ENCODE measurements around the gene DPM1.
"Not testable (repeated sequence)": the region's sequence is repeated elsewhere in the genome, so short reads cannot be mapped to it uniquely, and the experiment has no call there.

The DPM1 gene

GRCh38 chr20:50987493-50988210 is 29.3 kb upstream of the DPM1 start:
- no peaks in the 10 kb centered on the region for H3K9me3 Mint-ChIP-seq
- H3K27me3 Mint-ChIP-seq: peaks cover 31% of the 10 kb centered on the region
- peak; percentile 88 for ATAC-seq
- no peak overlapping the region for H3K4me3 Mint-ChIP-seq
- no peak overlapping the region for H3K27ac Mint-ChIP-seq
- DNase-seq: peak; percentile 64 to 70
- no peaks in the 10 kb centered on the region for H3K4me1 Mint-ChIP-seq

- ATAC-seq (no peak), DNase-seq (no peak)
- H3K4me3 Mint-ChIP-seq: no peak overlapping the region
- H3K27me3 Mint-ChIP-seq: peaks cover 53% of the 10 kb centered on the region
- peaks cover 20% of the 10 kb centered on the region for H3K4me1 Mint-ChIP-seq
- no peaks in the 10 kb centered on the region for H3K9me3 Mint-ChIP-seq
- H3K27ac Mint-ChIP-seq: no peak overlapping the region
Measured at GRCh38 chr20:50983321-50983720, 25.0 kb upstream of the DPM1 start.

GRCh38 chr20:50982363-50982762 is 24.0 kb upstream of the DPM1 start:
- no peak for DNase-seq
- ATAC-seq: no peak
- H3K4me1 Mint-ChIP-seq: peaks cover 20% of the 10 kb centered on the region
- H3K27ac Mint-ChIP-seq: no peak overlapping the region
- no peaks in the 10 kb centered on the region for H3K9me3 Mint-ChIP-seq
- no peak overlapping the region for H3K4me3 Mint-ChIP-seq
- H3K27me3 Mint-ChIP-seq: peaks cover 54% of the 10 kb centered on the region

- Mint-ChIP-seq H3K27me3 (peaks cover 48% of the 10 kb centered on the region), H3K4me1 (peaks cover 20% of the 10 kb centered on the region), H3K27ac (no peak overlapping the region), H3K9me3 (no peaks in the 10 kb centered on the region), H3K4me3 (no peak overlapping the region)
- ATAC-seq: no peak
- no peak for DNase-seq
Measured at GRCh38 chr20:50981714-50982048, 23.3 kb upstream of the DPM1 start.

GRCh38 chr20:50980851-50981713 is 22.8 kb upstream of the DPM1 start:
- H3K27me3 Mint-ChIP-seq: peaks cover 46% of the 10 kb centered on the region
- DNase-seq (peak; percentile 60 to 61), ATAC-seq (peak; percentile 48)
- H3K4me1 Mint-ChIP-seq: peaks cover 20% of the 10 kb centered on the region
- peak overlapping the region in 1 of 2 donors; percentile 73 for H3K27ac Mint-ChIP-seq
- peak overlapping the region; percentile 30 to 37 for H3K4me3 Mint-ChIP-seq
- no peaks in the 10 kb centered on the region for H3K9me3 Mint-ChIP-seq

GRCh38 chr20:50980071-50980681 is 21.8 kb upstream of the DPM1 start:
- H3K27me3 Mint-ChIP-seq: peaks cover 44% of the 10 kb centered on the region
- ATAC-seq: peak; percentile 84
- DNase-seq: peak in 1 of 2 donors; percentile 46
- peaks cover 20% of the 10 kb centered on the region for H3K4me1 Mint-ChIP-seq
- peak overlapping the region; percentile 37 to 51 for H3K4me3 Mint-ChIP-seq
- peak overlapping the region; percentile 23 to 49 for H3K27ac Mint-ChIP-seq
- no peaks in the 10 kb centered on the region for H3K9me3 Mint-ChIP-seq

GRCh38 chr20:50978533-50978932 is 20.2 kb upstream of the DPM1 start:
- H3K4me3 Mint-ChIP-seq, DNase-seq, H3K9me3 Mint-ChIP-seq, H3K27ac Mint-ChIP-seq, ATAC-seq: not testable (repeated sequence)
- Mint-ChIP-seq H3K27me3 (peaks cover 36% of the 10 kb centered on the region), H3K4me1 (peaks cover 20% of the 10 kb centered on the region)

GRCh38 chr20:50977066-50978021 is 19.0 kb upstream of the DPM1 start:
- peaks cover 24% of the 10 kb centered on the region for H3K27me3 Mint-ChIP-seq

GRCh38 chr20:50975701-50976330 is 17.5 kb upstream of the DPM1 start:
- DNase-seq (no peak), ATAC-seq (no peak)
- no peak overlapping the region for H3K4me3 Mint-ChIP-seq
- no peak overlapping the region for H3K27ac Mint-ChIP-seq
- H3K4me1 Mint-ChIP-seq: peaks cover 12% of the 10 kb centered on the region
- H3K9me3 Mint-ChIP-seq: no peaks in the 10 kb centered on the region
- peaks cover 20% of the 10 kb centered on the region for H3K27me3 Mint-ChIP-seq

More at GRCh38 chr20:50977066-50978021, 19.0 kb upstream of the DPM1 start:
- no peak overlapping the region for H3K4me3 Mint-ChIP-seq
- DNase-seq (no peak), ATAC-seq (no peak)
- no peaks in the 10 kb centered on the region for H3K9me3 Mint-ChIP-seq
- no peak overlapping the region for H3K27ac Mint-ChIP-seq
- peaks cover 20% of the 10 kb centered on the region for H3K4me1 Mint-ChIP-seq

- Mint-ChIP-seq H3K9me3 (no peaks in the 10 kb centered on the region), H3K4me3 (no peak overlapping the region), H3K27me3 (no peaks in the 10 kb centered on the region), H3K4me1 (no peaks in the 10 kb centered on the region), H3K27ac (no peak overlapping the region)
- ATAC-seq (no peak), DNase-seq (no peak)
Measured at GRCh38 chr20:50969912-50970311, 11.6 kb upstream of the DPM1 start.

- Mint-ChIP-seq H3K9me3 (no peaks in the 10 kb centered on the region), H3K27me3 (no peaks in the 10 kb centered on the region), H3K27ac (no peak overlapping the region), H3K4me3 (no peak overlapping the region), H3K4me1 (no peaks in the 10 kb centered on the region)
- DNase-seq: no peak
- ATAC-seq: no peak
Measured at GRCh38 chr20:50969435-50969834, 11.1 kb upstream of the DPM1 start.

GRCh38 chr20:50968289-50968688 is 10.0 kb upstream of the DPM1 start:
- Mint-ChIP-seq H3K4me3 (no peak overlapping the region), H3K27me3 (no peaks in the 10 kb centered on the region), H3K27ac (no peak overlapping the region), H3K9me3 (no peaks in the 10 kb centered on the region), H3K4me1 (no peaks in the 10 kb centered on the region)
- DNase-seq (no peak), ATAC-seq (no peak)

GRCh38 chr20:50967586-50967985 is 9.3 kb upstream of the DPM1 start:
- no peaks in the 10 kb centered on the region for H3K27me3 Mint-ChIP-seq
- no peak for DNase-seq
- H3K4me1 Mint-ChIP-seq: no peaks in the 10 kb centered on the region
- no peak overlapping the region for H3K4me3 Mint-ChIP-seq
- peak overlapping the region; percentile 27 to 46 for H3K27ac Mint-ChIP-seq
- H3K9me3 Mint-ChIP-seq: no peaks in the 10 kb centered on the region
- no peak for ATAC-seq

- Mint-ChIP-seq H3K4me1 (peaks cover 49% of the 10 kb centered on the region), H3K27ac (peak overlapping the region in 1 of 2 donors; percentile 100), H3K9me3 (no peaks in the 10 kb centered on the region), H3K4me3 (peak overlapping the region; percentile 97 to 98), H3K27me3 (no peaks in the 10 kb centered on the region)
- DNase-seq: no peak
- no peak for ATAC-seq
Measured at GRCh38 chr20:50959543-50960126, 1.3 kb upstream of the DPM1 start.
